Nephron (organoid): ENCODE measurements around the gene UNG.

Experiments
- H3K27ac Mint-ChIP-seq, 3 experiments: 2 replicates each; pipeline ENCODE4 v1.8.0; 2020; ENCODE audit warnings: mixed read lengths in 3 of 3, mild to moderate bottlenecking in 2 of 3, moderate library complexity in 1 of 3
- H3K27me3 Mint-ChIP-seq: 2 replicates; pipeline ENCODE4 v1.8.0; 2021; ENCODE audit warnings: low read depth, mild to moderate bottlenecking, moderate library complexity, mixed read lengths
- H3K36me3 Mint-ChIP-seq: 2 replicates; pipeline ENCODE4 v1.8.0; 2020; ENCODE audit warnings: low read depth, mixed read lengths
- H3K4me1 Mint-ChIP-seq: 2 replicates; pipeline ENCODE4 v1.8.0; 2020; ENCODE audit warnings: mixed read lengths
- H3K4me3 Mint-ChIP-seq, 3 experiments: 2 replicates each; pipeline ENCODE4 v1.8.0; 2020; ENCODE audit warnings: mild to moderate bottlenecking in 3 of 3, mixed read lengths in 3 of 3, moderate library complexity in 2 of 3
- H3K9me3 Mint-ChIP-seq: 2 replicates; pipeline ENCODE4 v1.8.0; 2020; ENCODE audit warnings: mixed read lengths
- CTCF ChIP-seq, 3 experiments: fragments of 200-600 bp; sonication (generic); IDR thresholded peaks; one replicate each; pipeline ENCODE4 v1.5.0; 2021; ENCODE audit warnings: antibody characterized with exemption in 3 of 3; ENCODE audit not compliant: unreplicated experiment in 3 of 3

The UNG gene

GRCh38 chr12:109157986-109158385 is 60.6 kb downstream of the UNG start:
- Mint-ChIP-seq H3K4me1 (peaks cover 13% of the 10 kb centered on the region), H3K4me3 (peak overlapping the region in 1 of 3 experiments; percentile 17), H3K27ac (peak overlapping the region in 1 of 3 experiments; percentile 52), H3K9me3 (no peaks in the 10 kb centered on the region), H3K27me3 (peaks cover 7% of the 10 kb centered on the region), H3K36me3 (no peaks in the 10 kb centered on the region)
- TF ChIP-seq CTCF (IDR thresholded peaks at IDR 0.05; ENCODE audit: unreplicated experiment in 3 of 3) = no peak

- Mint-ChIP-seq H3K27ac (no peak overlapping the region), H3K36me3 (peaks cover 7% of the 10 kb centered on the region), H3K27me3 (peaks cover 7% of the 10 kb centered on the region), H3K4me3 (no peak overlapping the region), H3K4me1 (peaks cover 5% of the 10 kb centered on the region), H3K9me3 (no peaks in the 10 kb centered on the region)
- no peak for TF ChIP-seq CTCF (IDR thresholded peaks at IDR 0.05; ENCODE audit: unreplicated experiment in 3 of 3)
These were observed 63.0 kb downstream of the UNG start for GRCh38 chr12:109160433-109160832.
